ENCODE results near the gene SCO2. TPM values are rescaled to one million over a fixed set of nuclear protein-coding genes. Genes with fewer than 3 reads are reported as not detected.

Gene SCO2
- total and polyA plus RNA-seq, 2 of the 13 experiments (the other 11 are each of a cell fraction or from before 2014, with no cell fraction given) = 0.32 to 3.7 TPM

DNA sequence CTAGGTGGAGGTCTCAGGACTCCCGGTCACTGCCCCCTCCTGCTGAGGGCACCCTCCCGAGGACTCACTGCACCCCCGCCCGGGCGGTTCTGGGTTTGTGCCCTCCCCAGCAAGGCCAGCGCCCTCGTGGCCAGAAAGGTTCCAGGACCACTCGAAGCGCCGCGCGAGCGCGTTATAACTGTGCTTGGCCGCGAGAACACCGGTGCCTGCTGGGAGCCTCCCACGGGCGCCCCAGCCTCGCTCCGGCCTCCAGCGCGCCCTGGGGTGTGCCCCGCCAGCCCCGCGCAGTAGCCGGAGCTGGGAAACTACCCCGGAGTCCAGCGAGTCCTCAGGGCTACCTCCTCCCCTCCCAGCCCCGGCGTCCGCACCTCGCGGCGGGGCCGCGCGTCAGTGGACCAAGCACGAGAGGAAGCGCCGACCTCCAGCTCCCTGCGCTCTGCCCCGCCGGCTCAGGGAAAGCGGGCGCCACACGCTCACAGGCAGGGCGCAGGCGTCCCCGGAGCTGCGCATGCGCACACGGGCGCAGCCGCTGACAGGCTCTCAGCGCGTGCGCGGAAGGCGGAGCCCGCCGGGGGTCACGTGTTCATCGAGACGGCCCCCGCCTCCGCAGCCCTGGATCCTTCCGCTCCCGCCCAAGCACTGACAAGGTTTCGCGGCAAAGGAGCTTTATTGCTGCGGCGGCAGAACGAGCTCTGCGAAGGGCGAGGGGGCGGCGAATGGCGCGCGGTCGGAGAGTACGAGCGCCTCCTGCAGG lies at the start of gene SCO2 (continued):
- TF ChIP-seq, protein P1, sequence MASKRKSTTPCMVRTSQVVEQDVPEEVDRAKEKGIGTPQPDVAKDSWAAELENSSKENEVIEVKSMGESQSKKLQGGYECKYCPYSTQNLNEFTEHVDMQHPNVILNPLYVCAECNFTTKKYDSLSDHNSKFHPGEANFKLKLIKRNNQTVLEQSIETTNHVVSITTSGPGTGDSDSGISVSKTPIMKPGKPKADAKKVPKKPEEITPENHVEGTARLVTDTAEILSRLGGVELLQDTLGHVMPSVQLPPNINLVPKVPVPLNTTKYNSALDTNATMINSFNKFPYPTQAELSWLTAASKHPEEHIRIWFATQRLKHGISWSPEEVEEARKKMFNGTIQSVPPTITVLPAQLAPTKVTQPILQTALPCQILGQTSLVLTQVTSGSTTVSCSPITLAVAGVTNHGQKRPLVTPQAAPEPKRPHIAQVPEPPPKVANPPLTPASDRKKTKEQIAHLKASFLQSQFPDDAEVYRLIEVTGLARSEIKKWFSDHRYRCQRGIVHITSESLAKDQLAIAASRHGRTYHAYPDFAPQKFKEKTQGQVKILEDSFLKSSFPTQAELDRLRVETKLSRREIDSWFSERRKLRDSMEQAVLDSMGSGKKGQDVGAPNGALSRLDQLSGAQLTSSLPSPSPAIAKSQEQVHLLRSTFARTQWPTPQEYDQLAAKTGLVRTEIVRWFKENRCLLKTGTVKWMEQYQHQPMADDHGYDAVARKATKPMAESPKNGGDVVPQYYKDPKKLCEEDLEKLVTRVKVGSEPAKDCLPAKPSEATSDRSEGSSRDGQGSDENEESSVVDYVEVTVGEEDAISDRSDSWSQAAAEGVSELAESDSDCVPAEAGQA (IDR thresholded peaks at IDR 0.05; ENCODE audit: low read depth) = peak; percentile 14; the same call in 1 of the 2 replicates
- TF ChIP-seq, protein P1 (CRISPR knock-in tag; IDR thresholded peaks at IDR 0.05; ENCODE audit: borderline replicate concordance) = no peak; the same call in 1 of the 2 replicates
- TF ChIP-seq CBX5 (CRISPR knock-in tag; IDR thresholded peaks at IDR 0.05; ENCODE audit: borderline replicate concordance) (0 out of 2 replicates have a peak, but pooled peaks have one; percentile 0), ZNF709 (CRISPR knock-in tag; IDR thresholded peaks at IDR 0.05) (peak; percentile 33; the same call in 1 of the 2 replicates), NR2F6 (IDR thresholded peaks at IDR 0.05) (no peak), NR2F6 (CRISPR knock-in tag; IDR thresholded peaks at IDR 0.05) (no peak), TBP (CRISPR knock-in tag; IDR thresholded peaks at IDR 0.05) (no peak), ZNF33B (CRISPR knock-in tag; IDR thresholded peaks at IDR 0.05) (peak; percentile 93), SATB2 (CRISPR knock-in tag; IDR thresholded peaks at IDR 0.05) (no peak), ZNF780A (CRISPR knock-in tag; IDR thresholded peaks at IDR 0.05) (no peak; the same call in 1 of the 2 replicates), MTF2 (CRISPR knock-in tag; IDR thresholded peaks at IDR 0.05; ENCODE audit: borderline replicate concordance) (0 out of 2 replicates have a peak, but pooled peaks have one; percentile 31), NKX3-1 (CRISPR knock-in tag; IDR thresholded peaks at IDR 0.05) (peak; percentile 27; the same call in 1 of the 2 replicates), GLI4 (CRISPR knock-in tag; IDR thresholded peaks at IDR 0.05; ENCODE audit: borderline replicate concordance) (0 out of 2 replicates have a peak, but pooled peaks have one; percentile 39), ZNF839 (CRISPR knock-in tag; IDR thresholded peaks at IDR 0.05; ENCODE audit: borderline replicate concordance) (peak; percentile 93), SAFB2 (CRISPR knock-in tag; IDR thresholded peaks at IDR 0.05; ENCODE audit: borderline replicate concordance, low read depth) (peak; percentile 78; the same call in 1 of the 2 replicates)
- TF ChIP-seq, protein P2, sequence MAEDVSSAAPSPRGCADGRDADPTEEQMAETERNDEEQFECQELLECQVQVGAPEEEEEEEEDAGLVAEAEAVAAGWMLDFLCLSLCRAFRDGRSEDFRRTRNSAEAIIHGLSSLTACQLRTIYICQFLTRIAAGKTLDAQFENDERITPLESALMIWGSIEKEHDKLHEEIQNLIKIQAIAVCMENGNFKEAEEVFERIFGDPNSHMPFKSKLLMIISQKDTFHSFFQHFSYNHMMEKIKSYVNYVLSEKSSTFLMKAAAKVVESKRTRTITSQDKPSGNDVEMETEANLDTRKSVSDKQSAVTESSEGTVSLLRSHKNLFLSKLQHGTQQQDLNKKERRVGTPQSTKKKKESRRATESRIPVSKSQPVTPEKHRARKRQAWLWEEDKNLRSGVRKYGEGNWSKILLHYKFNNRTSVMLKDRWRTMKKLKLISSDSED (CRISPR knock-in tag; IDR thresholded peaks at IDR 0.05) = no peak
- TF ChIP-seq, protein P3, sequence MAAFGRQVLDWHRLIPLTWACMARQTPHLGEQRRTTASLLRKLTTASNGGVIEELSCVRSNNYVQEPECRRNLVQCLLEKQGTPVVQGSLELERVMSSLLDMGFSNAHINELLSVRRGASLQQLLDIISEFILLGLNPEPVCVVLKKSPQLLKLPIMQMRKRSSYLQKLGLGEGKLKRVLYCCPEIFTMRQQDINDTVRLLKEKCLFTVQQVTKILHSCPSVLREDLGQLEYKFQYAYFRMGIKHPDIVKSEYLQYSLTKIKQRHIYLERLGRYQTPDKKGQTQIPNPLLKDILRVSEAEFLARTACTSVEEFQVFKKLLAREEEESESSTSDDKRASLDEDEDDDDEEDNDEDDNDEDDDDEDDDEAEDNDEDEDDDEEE (CRISPR knock-in tag; IDR thresholded peaks at IDR 0.05) = peak; percentile 84; the same call in 1 of the 2 replicates
- TF ChIP-seq, protein P4, sequence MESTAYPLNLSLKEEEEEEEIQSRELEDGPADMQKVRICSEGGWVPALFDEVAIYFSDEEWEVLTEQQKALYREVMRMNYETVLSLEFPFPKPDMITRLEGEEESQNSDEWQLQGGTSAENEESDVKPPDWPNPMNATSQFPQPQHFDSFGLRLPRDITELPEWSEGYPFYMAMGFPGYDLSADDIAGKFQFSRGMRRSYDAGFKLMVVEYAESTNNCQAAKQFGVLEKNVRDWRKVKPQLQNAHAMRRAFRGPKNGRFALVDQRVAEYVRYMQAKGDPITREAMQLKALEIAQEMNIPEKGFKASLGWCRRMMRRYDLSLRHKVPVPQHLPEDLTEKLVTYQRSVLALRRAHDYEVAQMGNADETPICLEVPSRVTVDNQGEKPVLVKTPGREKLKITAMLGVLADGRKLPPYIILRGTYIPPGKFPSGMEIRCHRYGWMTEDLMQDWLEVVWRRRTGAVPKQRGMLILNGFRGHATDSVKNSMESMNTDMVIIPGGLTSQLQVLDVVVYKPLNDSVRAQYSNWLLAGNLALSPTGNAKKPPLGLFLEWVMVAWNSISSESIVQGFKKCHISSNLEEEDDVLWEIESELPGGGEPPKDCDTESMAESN (CRISPR knock-in tag; conservative IDR thresholded peaks at IDR 0.05) = peak; percentile 64

Measured in HepG2 (cell line).